ENCODE data around the gene KCNK18.

- TF ChIP-seq EZH2 (IDR thresholded peaks at IDR 0.05) (no peak), POLR2AphosphoS5 (IDR thresholded peaks at IDR 0.05; ENCODE audit: borderline replicate concordance, low read depth, low read length) (no peak), FOXP2 (optimal IDR thresholded peaks at IDR 0.05; ENCODE audit: control extremely low read depth, extremely low read length, insufficient read depth) (no peak)
Observed at GRCh38 chr10:117169480-117169879, 27.8 kb upstream of the KCNK18 start.
